AG20443 (cell line): Measurements from ENCODE around the gene SPAG16.
A peak's percentile ranks its signal among the peaks of the same experiment; 100 is the strongest.

Experiments used
- DNase-seq: peaks from one replicate; pipeline ENCODE4 v3.0.0; 2012; ENCODE audit warnings: low spot score, mixed read lengths

The SPAG16 gene

DNA sequence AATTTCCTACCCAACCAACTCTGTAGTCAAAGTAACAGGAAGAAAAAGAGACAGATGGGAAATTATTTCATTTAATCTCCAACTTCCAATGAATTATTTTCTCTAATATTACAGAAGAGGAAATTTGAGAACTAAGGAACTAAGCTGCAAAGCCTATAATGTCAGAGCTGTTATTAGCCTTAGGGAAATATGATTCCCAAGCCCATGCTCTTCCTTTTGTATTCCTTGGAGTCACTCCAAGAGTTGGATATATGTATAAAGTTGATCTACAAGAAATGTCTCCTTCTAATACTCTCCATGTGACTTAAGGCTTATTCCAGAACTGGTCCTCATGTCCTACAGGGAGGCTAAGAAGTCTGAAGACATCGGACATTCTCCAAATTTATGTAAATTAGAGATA lies 1095.0 kb downstream of the SPAG16 start:
- no peak for DNase-seq

DNA sequence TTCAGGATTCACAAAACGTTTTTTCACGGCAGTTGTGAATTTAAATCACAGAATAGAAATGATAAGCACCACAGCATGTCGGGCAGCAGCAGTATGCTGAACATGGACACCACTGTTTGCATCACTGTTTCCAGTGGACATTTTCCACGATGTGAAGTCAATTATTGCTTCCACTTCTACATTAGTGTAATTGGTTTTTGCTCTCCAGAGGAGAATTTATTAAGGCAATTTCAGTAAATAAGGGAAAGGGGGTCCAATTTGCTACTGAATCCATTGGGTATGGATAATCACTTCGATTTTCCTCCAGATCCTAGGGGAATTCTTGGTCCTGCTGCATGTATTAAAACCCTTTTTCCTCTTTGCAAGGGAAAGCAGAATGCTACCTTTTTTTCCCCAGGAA lies 1096.4 kb downstream of the SPAG16 start:
- no peak for DNase-seq

DNA sequence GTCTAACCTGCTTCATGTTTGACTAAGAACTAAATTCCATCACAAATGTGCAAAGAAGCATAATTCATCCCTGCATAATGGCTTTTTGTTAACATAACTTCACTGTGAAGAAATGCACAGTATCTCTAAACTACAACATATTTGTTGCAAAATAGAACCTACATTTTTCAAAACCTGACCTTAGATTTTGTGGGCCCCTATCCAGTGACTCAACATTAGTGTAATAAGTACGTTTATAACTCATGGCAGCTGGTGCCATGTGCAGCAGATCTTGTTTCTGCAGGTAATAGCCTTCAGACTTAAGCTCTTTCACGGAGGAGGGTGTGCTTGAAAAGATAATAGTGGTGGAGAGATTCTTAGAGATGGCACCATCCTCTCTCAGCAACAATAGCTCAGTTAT lies 1098.0 kb downstream of the SPAG16 start:
- no peak for DNase-seq

GRCh38 chr2:214386720-214387119 lies 1102.5 kb downstream of the SPAG16 start:
- no peak for DNase-seq

DNA sequence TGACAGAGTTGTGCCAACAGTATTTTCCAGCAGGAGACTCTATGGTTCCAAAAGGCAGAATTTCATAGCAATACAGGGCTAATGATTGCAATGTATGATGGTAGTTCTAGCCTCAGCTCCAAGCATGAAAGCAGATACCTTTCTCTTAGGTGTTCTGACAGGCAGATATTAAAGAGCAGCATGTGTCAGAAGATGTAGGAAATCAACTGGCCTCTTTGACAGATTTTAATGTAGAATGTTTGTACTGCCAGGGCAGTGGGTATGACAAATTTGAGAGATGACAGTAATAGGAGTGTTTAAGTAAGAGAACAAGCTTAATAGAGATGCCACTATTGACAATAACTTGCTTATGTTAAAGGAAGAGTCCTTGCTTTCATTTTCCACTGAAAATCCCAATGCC lies 1105.1 kb downstream of the SPAG16 start:
- DNase-seq = no peak

- DNase-seq = no peak
Measured at GRCh38 chr2:214393796-214394195, 1109.5 kb downstream of the SPAG16 start.

GRCh38 chr2:214395040-214395439 lies 1110.8 kb downstream of the SPAG16 start:
- DNase-seq = no peak

DNA sequence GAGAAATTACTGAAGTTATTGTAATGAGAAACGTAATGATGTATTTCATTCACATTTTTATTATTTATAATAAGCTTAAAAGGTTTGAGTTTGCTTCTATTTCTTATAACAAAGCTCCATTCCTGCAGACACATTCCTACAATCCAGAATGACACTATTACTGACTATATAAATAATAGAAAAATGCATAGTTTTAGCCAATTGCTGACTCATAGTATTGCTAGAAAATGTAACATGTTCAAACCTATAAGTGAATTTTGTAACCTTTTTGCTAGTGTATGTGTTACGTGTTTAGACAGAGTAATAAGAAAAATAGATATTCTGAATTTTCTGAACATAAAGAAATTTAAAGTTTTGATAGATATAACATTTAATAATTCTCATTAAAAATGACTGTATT lies 1117.3 kb downstream of the SPAG16 start:
- no peak for DNase-seq

GRCh38 chr2:214410128-214410775 lies 1126.0 kb downstream of the SPAG16 start:
- DNase-seq = no peak

GRCh38 chr2:214410918-214411554 lies 1126.8 kb downstream of the SPAG16 start, which contains the start of gene VWC2L:
VWC2L (plus strand) TSS chr2:214411054; CDS start chr2:214414194, 3,140 bp downstream.
- peak; percentile 84 for DNase-seq

GRCh38 chr2:214412679-214413078 lies 1128.4 kb downstream of the SPAG16 start:
- no peak for DNase-seq

GRCh38 chr2:214436470-214436869 lies 1152.2 kb downstream of the SPAG16 start:
- no peak for DNase-seq

DNA sequence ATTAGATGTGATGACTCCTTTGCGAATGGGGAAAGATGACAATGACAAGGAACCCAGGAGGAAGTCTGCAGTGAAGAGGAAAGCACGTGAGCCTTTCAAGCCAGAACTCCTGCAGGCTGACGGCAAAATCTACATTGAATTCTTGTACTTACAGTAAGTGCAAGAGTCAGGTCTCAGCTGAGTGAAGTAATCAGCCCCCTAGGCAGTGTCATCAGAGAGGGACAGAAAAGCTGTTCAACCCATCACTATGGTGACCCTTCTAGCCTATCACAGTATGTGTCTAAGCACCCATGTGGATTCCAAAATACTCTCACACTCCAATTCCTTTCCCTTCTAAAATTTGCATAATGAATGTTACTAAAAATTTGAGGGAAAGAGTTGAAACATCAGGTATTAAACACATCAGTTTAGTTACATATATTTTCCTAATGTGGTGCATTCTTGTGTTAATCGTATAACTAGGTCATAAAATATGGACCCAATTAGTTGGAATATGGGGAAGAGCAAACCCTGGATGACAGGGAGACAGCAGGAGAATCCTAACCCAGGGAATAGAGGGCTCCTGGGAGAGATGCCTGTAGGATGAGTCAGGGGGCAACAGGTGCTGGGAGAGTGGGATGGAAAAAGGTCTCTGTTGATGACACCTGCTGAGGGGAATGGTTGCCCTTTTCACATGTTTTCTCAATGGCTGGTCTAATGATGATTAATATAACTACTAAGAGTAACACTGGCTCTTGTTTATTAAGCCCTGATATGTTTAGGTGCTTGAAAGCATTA lies 1166.0 kb downstream of the SPAG16 start:
- DNase-seq = no peak

- DNase-seq = no peak
Measured at GRCh38 chr2:214451516-214452275, 1167.4 kb downstream of the SPAG16 start.
